Neural progenitor cell (in vitro differentiated cells): ENCODE data around the gene EDN3.

Experiments
- CTCF ChIP-seq: fragments of 200-600 bp; sonication (generic); IDR thresholded peaks from 2 replicates; pipeline ENCODE4 v1.5.1; 2017; ENCODE audit warnings: antibody characterized with exemption, mild to moderate bottlenecking
- EZH2 ChIP-seq: fragments of 200-600 bp; sonication (generic); IDR thresholded peaks from 2 replicates; pipeline ENCODE4 v1.6.1; 2017; ENCODE audit warnings: antibody characterized with exemption, mild to moderate bottlenecking, moderate library complexity

- TF ChIP-seq CTCF (no peak), EZH2 (no peak)
Measured at GRCh38 chr20:59359906-59360725, 59.7 kb downstream of the EDN3 start.
